GM18951 (cell line): ENCODE results near the gene SLC22A16.
"Not testable (repeated sequence)": the region's sequence is repeated elsewhere in the genome, so short reads cannot be mapped to it uniquely, and the experiment has no call there.

ENCODE experiments used
- POLR2A ChIP-seq: IDR thresholded peaks from 4 replicates; pipeline ENCODE4 v1.6.1; 2011; ENCODE audit warnings: mild to moderate bottlenecking; ENCODE audit not compliant: insufficient read length, insufficient read depth; ENCODE audit errors: extremely low read depth
- in situ Hi-C: fragments of 300-500 bp; cut with MboI; formaldehyde crosslinking; loops from one replicate; pipeline ENCODE4 v1.12.0; 2022; ENCODE audit warnings: low sequenced_read_pairs, mixed read lengths, inconsistent platforms; ENCODE audit not compliant: unreplicated experiment

SLC22A16 gene

DNA sequence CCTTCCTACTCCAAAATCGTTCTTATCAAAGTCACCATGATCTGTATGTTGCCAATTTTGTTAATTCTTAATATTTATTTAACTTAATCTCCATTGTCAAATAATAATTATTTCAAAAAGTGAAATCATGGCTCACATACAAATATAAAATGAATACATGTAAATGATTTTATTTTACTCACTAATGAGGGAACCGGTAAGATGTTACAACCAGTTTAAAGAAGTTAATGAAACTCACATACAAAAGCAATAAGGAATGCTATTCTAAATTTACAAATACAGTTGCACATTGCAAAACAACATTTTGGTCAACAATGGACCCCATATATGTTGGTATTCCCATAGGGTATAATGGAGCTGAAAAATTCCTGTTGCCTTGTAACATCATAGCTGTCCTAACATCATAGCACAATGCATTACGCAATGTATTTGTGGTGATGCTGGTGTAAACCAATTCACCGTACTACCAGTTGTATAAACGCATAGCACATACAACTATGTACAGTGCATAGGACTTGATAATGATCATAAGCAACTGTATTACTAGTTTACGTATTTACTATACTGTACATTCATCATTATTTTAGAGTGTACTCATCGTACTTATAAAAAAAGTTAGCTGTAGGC, 6.5 kb upstream of the SLC22A16 start:
- TF ChIP-seq POLR2A: no peak
- in situ Hi-C loops: no loop called here

DNA sequence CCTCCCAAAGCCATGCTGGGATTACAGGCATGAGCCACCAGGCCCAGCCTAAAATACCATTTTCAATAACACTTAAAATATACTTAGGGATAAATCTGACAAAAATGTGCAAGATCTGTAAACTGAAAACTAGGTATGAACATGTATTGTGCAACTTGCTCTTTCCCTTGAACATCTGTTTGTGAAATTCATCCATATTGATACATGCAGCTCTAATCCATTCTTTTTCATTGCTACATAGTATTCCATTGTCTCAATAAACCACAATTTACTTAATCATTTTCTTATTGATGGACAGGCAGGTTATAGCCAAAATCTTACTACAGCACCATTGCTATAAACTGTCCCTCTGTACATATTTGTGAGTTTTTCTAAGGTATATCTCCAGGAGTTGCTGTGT, 4.7 kb upstream of the SLC22A16 start:
- TF ChIP-seq POLR2A: no peak

DNA sequence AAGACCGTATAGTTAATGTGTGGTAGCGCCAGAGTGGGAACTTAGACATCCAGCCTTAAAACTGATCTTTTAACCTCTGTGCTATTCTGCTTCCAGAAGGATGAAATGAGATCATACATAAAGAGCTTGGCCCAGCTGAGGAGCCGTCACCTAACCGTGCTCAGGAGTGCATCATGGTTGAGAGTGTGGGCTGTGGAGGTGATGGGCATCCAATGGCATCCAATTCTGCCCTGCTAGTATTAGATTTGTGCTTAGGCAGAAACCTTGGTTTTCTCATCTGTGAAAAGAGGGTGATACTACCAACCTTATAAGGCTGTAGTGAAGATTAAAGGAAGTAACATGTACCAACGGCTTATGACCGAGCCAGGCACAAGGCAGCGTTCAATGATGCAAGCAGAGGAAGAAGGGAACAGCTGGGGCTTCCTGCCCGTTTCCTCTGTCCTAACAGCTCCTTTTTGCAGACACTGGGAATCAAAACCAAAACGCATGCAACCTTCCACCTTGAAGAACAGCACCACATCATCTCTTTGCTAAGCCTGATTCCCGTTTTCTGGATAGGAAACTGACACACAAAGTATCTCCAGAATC, 1.3 kb downstream of the SLC22A16 start:
- in situ Hi-C loops: no loop called here

More for the DNA sequence above, 4.7 kb upstream of the SLC22A16 start:
- in situ Hi-C loops: no loop called here

DNA sequence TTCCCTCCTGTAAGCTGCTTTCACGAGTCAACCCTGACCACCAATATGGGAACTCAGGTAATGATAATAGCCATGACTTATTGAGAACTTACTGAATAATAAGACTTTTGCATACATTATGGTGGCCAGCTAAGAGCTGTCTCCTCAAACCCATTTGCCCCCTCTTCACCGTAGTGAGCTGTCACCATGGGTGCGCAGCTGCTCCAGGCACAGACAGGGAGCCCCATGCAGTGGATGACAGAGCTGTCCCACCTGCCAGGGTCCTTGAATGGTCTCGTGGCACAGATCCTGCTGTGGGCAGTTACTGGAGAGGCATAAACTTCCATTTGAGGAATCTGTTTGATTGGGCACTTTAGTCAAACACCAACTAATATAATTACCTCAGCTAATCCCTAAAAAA, 1.9 kb downstream of the SLC22A16 start:
- TF ChIP-seq POLR2A: no peak
- in situ Hi-C loops: no loop called here

More for the DNA sequence above, 1.3 kb downstream of the SLC22A16 start:
- no peak for TF ChIP-seq POLR2A

DNA sequence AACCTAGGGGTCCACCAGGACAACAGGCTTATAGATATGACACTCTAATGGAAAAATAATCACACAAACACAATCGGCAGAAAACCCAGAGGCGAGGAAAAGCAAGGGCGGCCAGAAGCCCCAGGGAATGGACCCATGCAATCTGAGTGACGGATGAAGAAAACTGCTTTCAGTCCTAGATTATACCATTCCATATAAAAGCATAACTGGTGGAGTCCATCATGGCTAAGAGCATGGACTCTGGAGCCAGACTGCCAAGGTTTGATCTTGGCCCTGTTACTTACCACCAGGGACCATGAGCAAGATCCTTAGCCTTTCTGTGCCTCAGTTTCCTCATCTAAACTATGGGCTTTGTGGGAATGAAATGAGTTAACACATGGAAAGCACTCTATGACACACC, 3.7 kb downstream of the SLC22A16 start:
- in situ Hi-C loops: no loop called here
- TF ChIP-seq POLR2A: no peak

DNA sequence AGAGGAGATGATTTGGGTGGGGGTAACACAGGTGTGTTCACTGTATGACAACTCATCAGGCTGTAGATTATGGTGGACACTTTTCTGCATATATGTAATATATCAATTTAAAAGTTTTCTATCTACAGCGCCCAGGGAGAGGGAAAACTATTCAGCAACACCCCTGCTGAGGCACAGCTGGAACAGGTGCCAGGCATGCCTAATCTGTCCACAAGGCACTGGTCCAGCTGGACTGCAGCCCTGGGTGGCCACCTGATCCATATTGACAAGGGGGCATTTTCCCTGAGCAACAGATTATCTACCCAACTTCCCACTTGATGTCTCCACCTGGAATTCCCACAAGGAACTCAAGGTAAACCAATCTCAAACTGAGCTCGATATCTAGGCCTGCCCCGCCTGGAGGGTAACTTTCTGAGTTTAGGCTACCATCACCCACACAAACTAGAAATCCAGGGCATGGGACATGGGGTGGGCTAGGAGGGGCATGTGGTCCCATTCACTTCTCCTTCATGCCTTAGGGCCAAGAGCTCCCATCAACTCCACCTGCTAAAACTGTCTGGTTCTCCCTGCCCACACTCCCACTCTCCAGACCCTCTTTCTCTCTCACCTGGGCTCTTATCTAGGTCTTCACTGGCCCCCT, 4.6 kb downstream of the SLC22A16 start:
- no peak for TF ChIP-seq POLR2A
- in situ Hi-C loops: no loop called here

DNA sequence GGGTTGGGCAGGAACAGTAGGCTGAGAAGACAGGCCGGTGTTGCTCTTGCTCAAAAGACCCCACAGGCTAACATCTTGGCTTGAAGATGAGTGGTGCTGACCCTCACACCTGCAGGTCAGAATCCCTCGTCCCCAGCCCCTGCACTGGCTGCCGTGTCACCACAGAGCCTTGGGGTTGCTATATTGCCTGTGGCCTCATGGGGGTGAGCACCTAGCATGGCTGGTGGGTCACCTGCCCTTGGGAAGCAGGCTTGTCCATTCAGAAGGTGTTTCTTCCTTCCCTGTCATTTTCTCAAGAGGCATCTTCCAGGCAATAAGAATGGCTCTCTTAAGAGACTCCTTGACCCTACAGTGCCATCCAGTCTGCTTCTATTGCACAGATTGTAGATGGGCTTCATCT, 7.7 kb downstream of the SLC22A16 start:
- in situ Hi-C loops: no loop called here
- no peak for TF ChIP-seq POLR2A

DNA sequence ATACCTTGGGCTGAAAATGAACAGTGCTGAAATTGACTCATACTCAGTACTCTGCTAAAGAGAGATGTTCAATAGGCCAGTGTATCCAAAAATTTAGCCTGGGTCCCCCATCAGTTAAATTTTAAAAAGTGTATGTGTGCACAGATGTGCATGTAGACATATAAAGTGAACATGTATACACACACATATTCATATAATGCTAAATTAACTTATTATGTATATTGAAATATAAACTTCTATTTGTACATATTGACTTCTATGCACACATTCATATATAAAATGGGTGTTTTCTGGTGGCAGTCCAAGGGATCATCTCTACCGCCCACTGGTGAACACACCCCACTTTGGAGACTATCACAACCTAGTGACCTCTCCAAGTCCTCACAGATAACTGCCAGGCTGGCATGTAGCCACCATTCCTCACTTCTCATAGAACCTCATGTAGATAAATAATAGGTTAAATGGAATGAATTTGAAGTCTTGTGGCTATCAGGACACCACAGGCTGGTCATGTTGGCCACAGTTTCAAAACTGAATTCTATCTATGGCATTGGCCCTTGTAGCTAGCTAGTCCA, 8.8 kb downstream of the SLC22A16 start:
- no peak for TF ChIP-seq POLR2A
- in situ Hi-C loops: no loop called here

DNA sequence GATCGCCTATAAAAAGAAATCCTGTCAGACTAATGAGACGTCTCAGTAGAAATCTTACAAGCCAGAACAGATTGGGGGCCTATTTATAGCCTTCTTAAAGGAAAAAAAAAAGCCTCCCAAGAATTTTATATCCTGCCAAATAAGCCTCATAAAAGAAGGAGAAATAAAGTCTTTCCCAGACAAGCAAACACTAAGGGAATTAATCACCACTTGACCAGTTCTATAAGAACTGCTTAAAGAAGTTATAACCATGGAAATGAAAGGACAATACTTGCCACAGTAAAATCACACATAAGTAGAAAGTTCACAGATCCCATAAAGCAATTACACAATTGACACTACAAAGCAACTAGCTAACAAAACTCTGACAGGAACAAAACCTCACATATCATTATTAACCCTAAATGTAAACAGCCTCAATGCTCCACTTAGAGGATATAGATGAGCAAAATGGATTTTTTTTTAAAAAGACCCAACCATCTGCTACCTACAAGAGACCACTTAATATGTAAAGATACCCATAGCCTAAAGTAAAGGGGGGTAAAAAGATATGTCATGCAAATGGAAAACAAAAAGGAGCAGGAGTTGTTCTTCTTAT, 13.4 kb downstream of the SLC22A16 start:
- TF ChIP-seq POLR2A: no peak
- in situ Hi-C loops: no loop called here

DNA sequence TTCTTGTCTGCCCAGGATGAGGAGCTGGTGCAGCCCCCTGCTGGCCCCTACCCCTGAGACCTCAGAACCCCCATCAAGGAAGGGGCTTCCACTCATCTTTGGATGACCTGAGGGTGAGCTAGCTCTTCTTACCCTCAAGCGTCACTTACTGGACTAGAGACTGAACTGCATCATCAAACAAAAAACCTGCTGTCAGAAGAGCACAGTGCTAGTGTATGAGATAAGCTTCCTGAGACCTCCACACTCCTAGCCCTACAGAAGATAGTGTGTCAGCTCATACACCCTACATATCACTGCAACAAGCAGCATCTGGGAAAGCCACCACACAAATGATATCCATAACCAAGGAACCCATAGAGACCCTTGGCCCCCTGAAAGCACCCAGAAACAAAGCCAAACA, 15.0 kb downstream of the SLC22A16 start:
- in situ Hi-C loops: no loop called here
- no peak for TF ChIP-seq POLR2A

DNA sequence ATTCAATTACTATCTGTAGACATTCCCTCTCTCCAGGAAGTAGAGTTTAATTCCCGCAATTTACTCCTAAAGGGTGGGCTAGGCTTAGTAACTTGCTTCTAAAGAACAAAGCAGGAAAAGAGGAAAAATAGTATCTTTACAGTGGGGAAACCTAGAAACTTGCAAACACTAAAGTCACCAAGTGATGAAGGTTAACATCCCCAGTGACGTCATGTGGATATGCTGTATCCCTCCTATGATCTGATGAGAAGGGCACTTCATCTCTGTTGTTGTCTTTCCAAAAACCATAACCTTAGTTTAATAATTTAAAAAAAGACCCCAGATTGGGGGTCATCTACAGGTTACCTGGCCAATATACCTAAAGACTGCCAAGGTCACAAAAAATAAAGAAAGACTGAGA, 17.3 kb downstream of the SLC22A16 start:
- in situ Hi-C loops: no loop called here
- TF ChIP-seq POLR2A: no peak

DNA sequence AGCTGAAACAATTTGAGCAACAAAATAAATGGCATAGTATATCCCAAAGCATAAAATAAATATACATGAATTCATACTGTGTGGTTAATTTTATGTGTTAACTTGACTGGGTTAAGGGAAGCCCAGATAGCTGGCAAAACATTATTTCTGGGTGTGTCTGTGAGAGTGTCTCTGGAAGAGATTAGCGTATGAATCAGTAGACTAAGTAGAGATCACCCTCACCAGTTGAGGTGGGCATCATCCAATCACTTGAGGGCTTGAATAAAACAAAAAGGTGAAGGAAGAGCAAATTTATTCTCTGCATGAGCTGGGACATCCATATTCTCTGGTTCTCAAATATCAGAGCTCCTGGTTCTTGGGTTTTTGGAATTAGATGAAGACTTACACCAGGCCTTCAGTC, 17.9 kb downstream of the SLC22A16 start:
- TF ChIP-seq POLR2A: no peak
- in situ Hi-C loops: no loop called here

DNA sequence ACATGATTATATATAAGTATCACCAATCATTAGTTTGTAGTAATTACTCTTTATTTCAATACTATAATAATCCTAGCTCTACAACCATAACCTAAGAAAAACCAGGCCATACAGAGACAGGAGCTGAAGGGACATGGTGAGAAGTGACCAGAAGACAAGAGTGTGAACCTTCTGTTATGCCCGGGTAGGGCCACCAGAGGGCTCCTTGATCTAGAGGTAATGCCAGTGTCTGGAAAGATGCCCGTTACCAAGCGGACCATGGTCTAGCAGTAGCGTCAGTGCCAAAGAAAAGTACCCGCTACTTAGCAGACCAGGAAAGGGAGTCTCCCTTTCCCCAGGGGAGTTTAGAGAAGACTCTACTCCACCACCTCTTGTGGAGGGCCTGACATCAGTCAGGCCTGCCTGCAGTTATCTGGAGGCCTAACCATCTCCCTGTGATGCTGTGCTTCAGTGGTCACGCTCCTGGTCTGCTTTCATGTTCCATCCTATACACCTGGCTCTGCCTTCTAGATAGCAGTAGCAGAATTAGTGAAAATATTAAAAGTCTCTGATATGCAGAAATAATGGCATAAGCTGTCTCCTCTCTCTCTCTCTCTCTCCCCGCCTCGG, 18.7 kb downstream of the SLC22A16 start:
- in situ Hi-C loops: not testable (repeated sequence)
